ENCODE data around the gene FAF2.

FAF2 gene

DNA sequence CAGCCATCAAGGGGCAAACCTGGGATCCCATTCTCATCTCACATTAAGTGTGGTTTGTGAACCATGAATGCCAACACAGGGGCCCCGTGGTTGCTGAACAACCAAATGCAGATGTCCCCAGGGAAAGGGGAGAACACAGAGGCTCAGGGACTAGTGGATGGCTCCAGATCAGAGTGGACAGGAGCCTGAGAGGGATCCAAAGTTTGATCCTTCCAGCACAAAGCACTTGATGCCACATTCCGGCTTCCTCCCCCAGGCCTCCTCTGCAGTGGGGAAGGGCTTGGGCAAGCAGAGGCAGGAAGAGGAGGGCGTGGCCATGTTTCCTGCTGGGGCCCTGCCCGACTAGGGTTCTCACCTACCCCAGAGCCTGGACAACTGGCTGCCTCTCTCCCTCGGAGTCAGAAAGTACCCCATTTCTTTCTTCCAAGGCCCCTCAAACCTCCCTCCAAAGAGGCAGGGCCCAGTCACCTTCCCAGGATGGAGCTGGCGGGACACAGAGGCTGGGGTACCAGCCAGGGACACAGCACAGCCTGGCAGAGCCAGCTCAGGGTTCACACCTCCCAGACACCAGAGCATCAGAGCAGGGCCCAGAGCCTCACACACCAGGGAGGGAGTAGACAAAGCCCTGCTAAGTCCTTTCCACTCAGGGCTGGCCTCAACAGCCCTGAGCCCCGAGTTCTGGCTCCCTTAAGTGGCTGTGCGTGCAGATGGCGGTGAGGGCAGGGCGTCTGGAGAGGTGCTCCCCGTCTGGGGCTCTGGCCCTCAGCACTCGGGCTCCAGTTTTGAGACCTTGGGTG is 93.4 kb downstream of the FAF2 start:
- no peaks in the 10 kb centered on the region for H3K27me3 ChIP-seq (ENCODE audit: insufficient read depth, poor library complexity, severe bottlenecking)
- peak in 1 of 2 experiments; percentile 93 for DNase-seq (ENCODE audit: low read depth in 1 of 2, low spot score in 1 of 2)
- no peak for TF ChIP-seq REST (IDR thresholded peaks at IDR 0.05; ENCODE audit: insufficient replicate concordance, low read depth)
- peak; percentile 59; the same call in 1 of the 2 replicates for TF ChIP-seq POLR2AphosphoS5 (IDR thresholded peaks at IDR 0.05; ENCODE audit: low read depth)
- TF ChIP-seq SPI1 (IDR thresholded peaks at IDR 0.05; ENCODE audit: borderline replicate concordance, low read depth) = peak; percentile 22; the same call in 1 of the 2 replicates
- peak overlapping the region; percentile 91 for H3K27ac ChIP-seq (replicated peaks)
- H3K4me3 ChIP-seq (replicated peaks; ENCODE audit: insufficient read depth, low read length) = no peak overlapping the region

- peak overlapping the region; percentile 60 for H3K4me3 ChIP-seq (replicated peaks; ENCODE audit: insufficient read depth, low read length)
- peak overlapping the region; percentile 91 for H3K27ac ChIP-seq (replicated peaks)
- TF ChIP-seq SPI1 (IDR thresholded peaks at IDR 0.05; ENCODE audit: borderline replicate concordance, low read depth) (peak; percentile 64; the same call in 1 of the 2 replicates), REST (IDR thresholded peaks at IDR 0.05; ENCODE audit: insufficient replicate concordance, low read depth) (no peak), CTCF (IDR thresholded peaks at IDR 0.05; ENCODE audit: insufficient read depth, low read length) (no peak), POLR2AphosphoS5 (IDR thresholded peaks at IDR 0.05; ENCODE audit: low read depth) (no peak)
- H3K27me3 ChIP-seq (ENCODE audit: insufficient read depth, poor library complexity, severe bottlenecking) = no peaks in the 10 kb centered on the region
- peak in 1 of 2 experiments; percentile 70 for DNase-seq (ENCODE audit: low read depth in 1 of 2, low spot score in 1 of 2)
Measured at GRCh38 chr5:176542135-176542595, 94.0 kb downstream of the FAF2 start.

DNA sequence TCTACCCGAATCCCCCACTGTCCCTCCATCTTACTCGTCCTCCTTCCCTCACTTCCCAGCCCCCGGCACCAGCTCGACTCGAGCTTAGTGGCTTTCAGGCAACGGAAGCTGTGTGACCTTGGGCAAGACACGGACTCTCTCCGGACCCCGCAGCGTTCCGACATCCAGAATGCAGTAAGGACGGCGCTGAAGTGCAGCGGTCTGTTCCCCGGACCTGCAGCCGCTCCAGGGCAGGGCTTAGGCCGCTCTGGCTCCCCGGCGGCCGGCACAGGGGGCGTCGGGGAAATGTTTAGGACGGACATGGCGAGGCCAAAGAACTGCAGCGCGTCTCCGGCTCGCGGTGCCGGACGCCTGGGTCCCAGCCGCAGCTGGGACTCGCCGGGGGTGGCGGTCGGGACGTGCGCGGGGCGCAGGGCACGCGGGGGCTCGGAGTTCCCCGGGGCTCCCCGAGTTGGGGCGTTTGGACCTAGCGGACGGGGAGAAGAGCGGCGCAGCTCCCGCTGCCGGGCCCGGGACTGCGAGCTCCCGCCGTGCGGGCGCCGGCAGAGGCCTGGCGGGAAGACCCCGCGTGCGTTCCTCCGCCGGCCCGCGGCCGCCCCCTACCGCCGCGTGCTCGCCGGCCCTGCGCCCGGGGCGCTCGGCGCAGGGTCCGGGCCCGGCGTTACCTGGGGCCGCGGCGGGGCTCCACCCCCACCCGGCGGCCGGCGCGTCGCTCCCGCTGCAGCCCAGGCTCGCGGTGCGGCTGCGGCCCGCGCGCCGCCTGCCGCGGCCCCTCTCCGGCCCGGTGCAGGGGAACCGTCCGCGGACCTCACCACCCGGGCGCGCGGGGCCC is 94.6 kb downstream of the FAF2 start:
- no peak for DNase-seq (ENCODE audit: low read depth in 1 of 2, low spot score in 1 of 2)
- peak overlapping the region; percentile 91 for H3K27ac ChIP-seq (replicated peaks)
- TF ChIP-seq REST (IDR thresholded peaks at IDR 0.05; ENCODE audit: insufficient replicate concordance, low read depth) (no peak), POLR2AphosphoS5 (IDR thresholded peaks at IDR 0.05; ENCODE audit: low read depth) (peak; percentile 74), GABPA (IDR thresholded peaks at IDR 0.05; ENCODE audit: low read depth) (no peak), CTCF (IDR thresholded peaks at IDR 0.05; ENCODE audit: insufficient read depth, low read length) (no peak), SPI1 (IDR thresholded peaks at IDR 0.05; ENCODE audit: borderline replicate concordance, low read depth) (no peak)

More for the DNA sequence above, 94.6 kb downstream of the FAF2 start:
- H3K4me3 ChIP-seq (replicated peaks; ENCODE audit: insufficient read depth, low read length) = peak overlapping the region; percentile 60
- no peaks in the 10 kb centered on the region for H3K27me3 ChIP-seq (ENCODE audit: insufficient read depth, poor library complexity, severe bottlenecking)

All from HL-60 (cell line).